DOHH2 (cell line): ENCODE data around the gene MON2.

Experiments
- CTCF ChIP-seq: fragments of 200-600 bp; sonication (generic); IDR thresholded peaks from one replicate; pipeline ENCODE4 v1.5.1; 2014; ENCODE audit warnings: antibody characterized with exemption, mild to moderate bottlenecking, low read depth, low read length; ENCODE audit not compliant: poor library complexity, severe bottlenecking
- EZH2phosphoT487 ChIP-seq: fragments of 200-600 bp; sonication (generic); IDR thresholded peaks from 2 replicates; pipeline ENCODE4 v1.6.1; 2017; ENCODE audit warnings: borderline replicate concordance, mild to moderate bottlenecking, antibody characterized with exemption, low read length, moderate library complexity, mixed read lengths

- TF ChIP-seq CTCF: no peak
- no peak for TF ChIP-seq EZH2phosphoT487
Measured at GRCh38 chr12:62552906-62553556, 86.4 kb downstream of the MON2 start.
